Measurements from ENCODE around the gene AMMECR1.

DNA sequence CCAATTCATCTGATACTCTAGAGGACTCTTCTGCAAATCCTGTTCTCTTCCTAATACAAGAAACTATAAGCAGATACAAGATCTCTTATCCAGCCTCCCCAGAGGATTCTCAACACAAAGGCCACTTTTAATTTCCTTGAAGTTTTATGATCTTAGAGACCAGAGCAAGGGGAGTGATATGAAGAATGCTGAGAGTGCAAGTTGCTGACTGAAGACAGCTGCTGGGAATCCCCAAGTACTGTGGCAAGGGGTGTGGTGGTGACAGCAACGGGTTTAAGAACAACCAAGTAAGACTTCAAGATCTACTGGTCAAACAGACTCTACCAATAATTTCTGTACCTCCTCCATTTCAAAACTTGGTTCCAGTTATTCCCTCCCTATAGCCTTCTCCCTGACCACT is 7.0 kb downstream of the AMMECR1 start:
- no peak for TF ChIP-seq POLR2AphosphoS5 (IDR thresholded peaks at IDR 0.05; ENCODE audit: low read depth, low read length)
- TF ChIP-seq, protein P1, sequence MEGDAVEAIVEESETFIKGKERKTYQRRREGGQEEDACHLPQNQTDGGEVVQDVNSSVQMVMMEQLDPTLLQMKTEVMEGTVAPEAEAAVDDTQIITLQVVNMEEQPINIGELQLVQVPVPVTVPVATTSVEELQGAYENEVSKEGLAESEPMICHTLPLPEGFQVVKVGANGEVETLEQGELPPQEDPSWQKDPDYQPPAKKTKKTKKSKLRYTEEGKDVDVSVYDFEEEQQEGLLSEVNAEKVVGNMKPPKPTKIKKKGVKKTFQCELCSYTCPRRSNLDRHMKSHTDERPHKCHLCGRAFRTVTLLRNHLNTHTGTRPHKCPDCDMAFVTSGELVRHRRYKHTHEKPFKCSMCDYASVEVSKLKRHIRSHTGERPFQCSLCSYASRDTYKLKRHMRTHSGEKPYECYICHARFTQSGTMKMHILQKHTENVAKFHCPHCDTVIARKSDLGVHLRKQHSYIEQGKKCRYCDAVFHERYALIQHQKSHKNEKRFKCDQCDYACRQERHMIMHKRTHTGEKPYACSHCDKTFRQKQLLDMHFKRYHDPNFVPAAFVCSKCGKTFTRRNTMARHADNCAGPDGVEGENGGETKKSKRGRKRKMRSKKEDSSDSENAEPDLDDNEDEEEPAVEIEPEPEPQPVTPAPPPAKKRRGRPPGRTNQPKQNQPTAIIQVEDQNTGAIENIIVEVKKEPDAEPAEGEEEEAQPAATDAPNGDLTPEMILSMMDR (IDR thresholded peaks at IDR 0.05), result no peak
- TF ChIP-seq, protein P2, sequence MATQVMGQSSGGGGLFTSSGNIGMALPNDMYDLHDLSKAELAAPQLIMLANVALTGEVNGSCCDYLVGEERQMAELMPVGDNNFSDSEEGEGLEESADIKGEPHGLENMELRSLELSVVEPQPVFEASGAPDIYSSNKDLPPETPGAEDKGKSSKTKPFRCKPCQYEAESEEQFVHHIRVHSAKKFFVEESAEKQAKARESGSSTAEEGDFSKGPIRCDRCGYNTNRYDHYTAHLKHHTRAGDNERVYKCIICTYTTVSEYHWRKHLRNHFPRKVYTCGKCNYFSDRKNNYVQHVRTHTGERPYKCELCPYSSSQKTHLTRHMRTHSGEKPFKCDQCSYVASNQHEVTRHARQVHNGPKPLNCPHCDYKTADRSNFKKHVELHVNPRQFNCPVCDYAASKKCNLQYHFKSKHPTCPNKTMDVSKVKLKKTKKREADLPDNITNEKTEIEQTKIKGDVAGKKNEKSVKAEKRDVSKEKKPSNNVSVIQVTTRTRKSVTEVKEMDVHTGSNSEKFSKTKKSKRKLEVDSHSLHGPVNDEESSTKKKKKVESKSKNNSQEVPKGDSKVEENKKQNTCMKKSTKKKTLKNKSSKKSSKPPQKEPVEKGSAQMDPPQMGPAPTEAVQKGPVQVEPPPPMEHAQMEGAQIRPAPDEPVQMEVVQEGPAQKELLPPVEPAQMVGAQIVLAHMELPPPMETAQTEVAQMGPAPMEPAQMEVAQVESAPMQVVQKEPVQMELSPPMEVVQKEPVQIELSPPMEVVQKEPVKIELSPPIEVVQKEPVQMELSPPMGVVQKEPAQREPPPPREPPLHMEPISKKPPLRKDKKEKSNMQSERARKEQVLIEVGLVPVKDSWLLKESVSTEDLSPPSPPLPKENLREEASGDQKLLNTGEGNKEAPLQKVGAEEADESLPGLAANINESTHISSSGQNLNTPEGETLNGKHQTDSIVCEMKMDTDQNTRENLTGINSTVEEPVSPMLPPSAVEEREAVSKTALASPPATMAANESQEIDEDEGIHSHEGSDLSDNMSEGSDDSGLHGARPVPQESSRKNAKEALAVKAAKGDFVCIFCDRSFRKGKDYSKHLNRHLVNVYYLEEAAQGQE (IDR thresholded peaks at IDR 0.05; ENCODE audit: insufficient read depth in 1 of 2, low read depth in 2 of 2, low read length in 1 of 2), result no peak
- no peak for TF ChIP-seq SIN3A (IDR thresholded peaks at IDR 0.05; ENCODE audit: borderline replicate concordance, insufficient read depth, low read depth, low read length)
- TF ChIP-seq TCF7L2 (IDR thresholded peaks at IDR 0.05; ENCODE audit: low read depth, low read length), result no peak

Measured in Panc1 (cell line).